ENCODE results near the gene ZC3H18. TPM values are rescaled to one million over a fixed set of nuclear protein-coding genes. Genes with fewer than 3 reads are reported as not detected.

The ZC3H18 gene
- polyA plus RNA-seq, 1 donor from 2014 or later: 12.8 TPM

GRCh38 chr16:88599825-88600538, 29.8 kb downstream of the ZC3H18 start:
- Histone ChIP-seq H3K9ac (ENCODE audit: low read length) (no peak overlapping the region), H3K4me2 (ENCODE audit: low read length) (no peak overlapping the region), H3K9me2 (ENCODE audit: insufficient read depth, low read length) (no peaks in the 10 kb centered on the region), H3K4me3 (ENCODE audit: low read length) (no peak overlapping the region), H3K79me2 (replicated peaks; ENCODE audit: insufficient read depth, low read length) (peaks cover 4% of the 10 kb centered on the region), H3K36me3 (ENCODE audit: insufficient read depth, low read length) (peaks cover 5% of the 10 kb centered on the region), H3K9me3 (ENCODE audit: low read length) (no peaks in the 10 kb centered on the region), H4K20me1 (ENCODE audit: insufficient read depth) (no peaks in the 10 kb centered on the region), H3F3A (ENCODE audit: insufficient read depth, low read length, poor library complexity, severe bottlenecking) (no peaks in the 10 kb centered on the region), H3K27ac (ENCODE audit: low read length) (no peak overlapping the region), H3K27me3 (ENCODE audit: insufficient read depth, low read depth, low read length) (no peaks in the 10 kb centered on the region), H2AFZ (ENCODE audit: low read depth, low read length) (no peak overlapping the region)
- TF ChIP-seq EZH2 (IDR thresholded peaks at IDR 0.05; ENCODE audit: borderline replicate concordance, insufficient read depth, low read length, poor library complexity, severe bottlenecking): no peak

GRCh38 chr16:88600539-88600896, 30.3 kb downstream of the ZC3H18 start:
- no peaks in the 10 kb centered on the region for H3K9me3 ChIP-seq (ENCODE audit: low read length)
- H3K9ac ChIP-seq (ENCODE audit: low read length): no peak overlapping the region
- H3K4me2 ChIP-seq (ENCODE audit: low read length): no peak overlapping the region
- no peaks in the 10 kb centered on the region for H3F3A ChIP-seq (ENCODE audit: insufficient read depth, low read length, poor library complexity, severe bottlenecking)
- no peak overlapping the region for H3K4me3 ChIP-seq (ENCODE audit: low read length)
- H3K9me2 ChIP-seq (ENCODE audit: insufficient read depth, low read length): no peaks in the 10 kb centered on the region
- H4K20me1 ChIP-seq (ENCODE audit: insufficient read depth): no peaks in the 10 kb centered on the region
- no peak overlapping the region for H2AFZ ChIP-seq (ENCODE audit: low read depth, low read length)
- peaks cover 4% of the 10 kb centered on the region for H3K79me2 ChIP-seq (replicated peaks; ENCODE audit: insufficient read depth, low read length)
- TF ChIP-seq TAF1 (IDR thresholded peaks at IDR 0.05; ENCODE audit: low read depth) (no peak), RAD21 (conservative IDR thresholded peaks at IDR 0.05) (no peak), REST (IDR thresholded peaks at IDR 0.05; ENCODE audit: borderline replicate concordance) (no peak), MXI1 (conservative IDR thresholded peaks at IDR 0.05; ENCODE audit: poor library complexity, severe bottlenecking) (no peak), CTCF (IDR thresholded peaks at IDR 0.05; ENCODE audit: poor library complexity, severe bottlenecking) (no peak), POLR2AphosphoS5 (IDR thresholded peaks at IDR 0.05) (no peak), EP300 (conservative IDR thresholded peaks at IDR 0.05; ENCODE audit: poor library complexity, severe bottlenecking) (no peak), EZH2 (IDR thresholded peaks at IDR 0.05; ENCODE audit: borderline replicate concordance, insufficient read depth, low read length, poor library complexity, severe bottlenecking) (no peak)
- H3K27me3 ChIP-seq (ENCODE audit: insufficient read depth, low read depth, low read length): no peaks in the 10 kb centered on the region
- H3K27ac ChIP-seq (ENCODE audit: low read length): no peak overlapping the region
- peaks cover 5% of the 10 kb centered on the region for H3K36me3 ChIP-seq (ENCODE audit: insufficient read depth, low read length)
